Measurements from ENCODE around the gene OSTF1.
A peak's percentile ranks its signal among the peaks of the same experiment; 100 is the strongest.

Gene OSTF1

DNA sequence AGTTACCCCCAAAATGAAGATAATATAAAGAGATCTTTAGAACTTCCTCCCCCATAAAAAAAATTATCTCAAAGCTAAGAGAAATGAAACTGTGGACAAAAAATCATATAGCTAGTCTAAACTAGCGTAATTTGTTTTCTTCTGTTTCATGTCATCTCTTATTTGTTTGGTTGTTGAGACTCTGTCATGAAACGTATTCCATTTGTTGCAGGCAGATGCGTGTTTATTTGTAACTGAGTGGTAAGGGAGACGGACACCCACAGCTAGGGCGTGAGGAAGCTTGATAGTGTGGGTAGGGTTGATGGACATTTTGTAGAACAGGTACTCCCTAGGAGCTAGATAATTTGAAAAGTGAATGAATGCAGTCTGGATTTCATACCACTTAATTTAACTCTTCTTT, 41.9 kb downstream of the OSTF1 start:
- no peak overlapping the region for H3K4me3 ChIP-seq (replicated peaks in 1 of 2; ENCODE audit: low read depth in 2 of 2, low read length in 2 of 2)
- DNase-seq (ENCODE audit: low read depth in 2 of 2), result no peak
- TF ChIP-seq, protein P1, sequence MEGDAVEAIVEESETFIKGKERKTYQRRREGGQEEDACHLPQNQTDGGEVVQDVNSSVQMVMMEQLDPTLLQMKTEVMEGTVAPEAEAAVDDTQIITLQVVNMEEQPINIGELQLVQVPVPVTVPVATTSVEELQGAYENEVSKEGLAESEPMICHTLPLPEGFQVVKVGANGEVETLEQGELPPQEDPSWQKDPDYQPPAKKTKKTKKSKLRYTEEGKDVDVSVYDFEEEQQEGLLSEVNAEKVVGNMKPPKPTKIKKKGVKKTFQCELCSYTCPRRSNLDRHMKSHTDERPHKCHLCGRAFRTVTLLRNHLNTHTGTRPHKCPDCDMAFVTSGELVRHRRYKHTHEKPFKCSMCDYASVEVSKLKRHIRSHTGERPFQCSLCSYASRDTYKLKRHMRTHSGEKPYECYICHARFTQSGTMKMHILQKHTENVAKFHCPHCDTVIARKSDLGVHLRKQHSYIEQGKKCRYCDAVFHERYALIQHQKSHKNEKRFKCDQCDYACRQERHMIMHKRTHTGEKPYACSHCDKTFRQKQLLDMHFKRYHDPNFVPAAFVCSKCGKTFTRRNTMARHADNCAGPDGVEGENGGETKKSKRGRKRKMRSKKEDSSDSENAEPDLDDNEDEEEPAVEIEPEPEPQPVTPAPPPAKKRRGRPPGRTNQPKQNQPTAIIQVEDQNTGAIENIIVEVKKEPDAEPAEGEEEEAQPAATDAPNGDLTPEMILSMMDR (IDR thresholded peaks at IDR 0.05; ENCODE audit: low read depth, low read length), result no peak

DNA sequence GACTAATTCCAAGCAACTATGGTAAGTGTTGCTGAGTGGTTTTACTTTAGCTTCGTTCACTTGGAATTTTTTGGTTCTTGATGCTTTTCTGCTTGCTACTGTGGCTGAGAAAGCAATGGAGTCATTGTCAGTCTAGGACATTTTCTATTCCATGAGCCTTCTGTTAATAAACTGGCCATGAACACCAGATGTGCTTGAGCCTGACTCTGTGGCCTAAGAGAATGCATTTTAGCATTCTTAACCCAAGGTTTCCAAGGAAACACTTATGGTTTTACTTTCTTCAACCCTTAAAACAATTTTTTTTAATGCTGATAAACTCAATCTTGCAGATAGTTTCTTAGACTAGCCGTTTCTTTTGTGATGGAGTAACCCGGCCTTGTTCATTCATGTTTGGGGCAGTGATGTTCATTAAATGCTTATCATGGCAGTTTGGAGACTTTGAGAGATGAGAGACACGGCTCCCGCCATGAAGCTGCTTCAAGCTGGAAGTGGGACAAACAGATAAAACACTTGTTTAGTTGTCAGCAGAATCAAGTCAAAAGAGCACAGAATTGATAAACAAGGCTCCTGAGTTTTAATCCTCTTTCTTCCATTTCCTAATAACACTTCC, 42.4 kb downstream of the OSTF1 start:
- peak in 1 of 2 donors; percentile 12 for DNase-seq (ENCODE audit: low read depth in 2 of 2)
- TF ChIP-seq, protein P1 (IDR thresholded peaks at IDR 0.05; ENCODE audit: low read depth, low read length), result no peak

DNA sequence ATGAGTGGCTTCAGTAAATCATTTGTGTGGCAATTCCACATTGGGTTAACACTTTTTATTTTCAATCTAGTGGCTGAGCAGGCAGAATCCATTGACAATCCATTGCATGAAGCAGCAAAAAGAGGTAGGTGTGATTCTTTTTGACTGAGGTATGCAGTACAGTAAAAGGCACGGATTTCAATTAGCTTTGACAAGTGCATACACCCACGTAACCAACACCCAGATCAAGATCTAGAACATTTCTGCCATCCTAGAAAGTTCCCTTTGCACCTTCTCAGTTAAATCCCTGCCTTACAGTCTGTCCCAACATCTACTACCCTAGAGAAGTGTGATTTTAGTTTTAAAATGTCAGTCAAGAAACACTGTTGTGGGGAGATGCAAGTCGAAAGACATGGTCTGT, 43.4 kb downstream of the OSTF1 start:
- TF ChIP-seq, protein P1 (IDR thresholded peaks at IDR 0.05; ENCODE audit: low read depth, low read length), result no peak
- no peak overlapping the region for H3K4me3 ChIP-seq (replicated peaks in 1 of 2; ENCODE audit: low read depth in 2 of 2, low read length in 2 of 2)

More for the DNA sequence above, 42.4 kb downstream of the OSTF1 start:
- H3K4me3 ChIP-seq (replicated peaks in 1 of 2; ENCODE audit: low read depth in 2 of 2, low read length in 2 of 2), result no peak overlapping the region

DNA sequence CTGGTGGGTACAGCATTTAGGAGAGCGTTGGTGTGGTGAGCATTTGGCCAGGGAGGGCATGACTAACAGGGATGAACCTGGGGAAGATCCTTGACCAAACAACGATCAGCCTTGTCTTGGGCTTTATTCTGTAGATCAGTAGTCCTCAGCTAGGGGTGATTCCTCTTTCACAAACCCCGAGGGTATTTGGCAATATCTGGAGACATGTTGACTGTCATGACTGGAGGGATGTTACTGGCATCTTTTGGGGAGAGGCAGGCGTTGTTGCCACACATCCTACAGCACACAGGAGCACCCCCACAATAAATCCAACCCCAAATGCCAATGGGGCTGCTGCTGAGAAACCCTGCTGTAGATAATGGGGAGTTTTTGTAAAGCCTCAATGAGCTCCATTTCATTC, 43.9 kb downstream of the OSTF1 start:
- TF ChIP-seq, protein P1 (IDR thresholded peaks at IDR 0.05; ENCODE audit: low read depth, low read length), result no peak
- no peak overlapping the region for H3K4me3 ChIP-seq (replicated peaks in 1 of 2; ENCODE audit: low read depth in 2 of 2, low read length in 2 of 2)
- no peak for DNase-seq (ENCODE audit: low read depth in 2 of 2)

More for the DNA sequence above, 43.4 kb downstream of the OSTF1 start:
- DNase-seq (ENCODE audit: low read depth in 2 of 2), result no peak

DNA sequence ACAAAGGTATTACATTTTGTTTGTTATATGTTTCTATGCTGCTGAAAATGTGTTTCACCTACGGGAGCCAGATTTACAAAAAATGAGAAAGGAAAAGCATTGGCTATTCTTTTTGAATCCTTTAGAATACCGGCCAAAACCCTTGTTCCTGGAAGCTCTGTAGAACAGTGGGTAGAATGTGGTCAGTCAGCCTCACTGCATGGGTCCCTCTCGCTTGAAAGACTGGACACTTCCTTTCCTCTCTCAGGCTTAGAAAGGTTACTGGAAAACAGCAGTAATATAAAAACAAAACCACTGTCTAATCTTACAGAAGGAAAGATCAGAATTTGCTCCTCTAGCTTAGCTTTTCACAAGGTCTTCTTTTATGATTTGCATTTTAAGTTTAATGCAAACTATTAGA, 45.1 kb downstream of the OSTF1 start:
- no peak for DNase-seq (ENCODE audit: low read depth in 2 of 2)
- no peak overlapping the region for H3K4me3 ChIP-seq (replicated peaks in 1 of 2; ENCODE audit: low read depth in 2 of 2, low read length in 2 of 2)
- TF ChIP-seq, protein P1 (IDR thresholded peaks at IDR 0.05; ENCODE audit: low read depth, low read length), result no peak

DNA sequence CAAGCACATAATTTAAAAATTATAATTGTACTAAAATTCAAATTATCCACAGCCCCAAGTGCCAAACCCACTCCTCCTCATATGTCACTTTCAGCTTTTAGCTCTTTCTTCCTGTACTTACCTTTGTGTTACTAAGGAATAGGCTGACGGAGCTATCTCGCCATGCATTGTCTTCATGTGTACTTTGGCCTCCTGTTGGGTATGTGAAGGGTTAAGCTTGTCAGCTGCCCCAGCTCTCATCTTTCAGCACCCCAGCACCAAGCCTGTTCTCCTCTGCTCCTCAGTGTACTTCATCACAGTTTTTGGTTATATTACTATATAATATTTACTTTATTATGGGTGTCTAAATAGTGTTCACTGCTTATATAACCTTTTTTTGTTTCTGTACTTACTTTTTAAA, 46.2 kb downstream of the OSTF1 start:
- no peak for DNase-seq (ENCODE audit: low read depth in 2 of 2)
- TF ChIP-seq, protein P1 (IDR thresholded peaks at IDR 0.05; ENCODE audit: low read depth, low read length), result no peak
- no peak overlapping the region for H3K4me3 ChIP-seq (replicated peaks in 1 of 2; ENCODE audit: low read depth in 2 of 2, low read length in 2 of 2)

Data from cardiac fibroblast (primary cell).